ENCODE data around the gene CAPN13. TPM values are rescaled to one million over a fixed set of nuclear protein-coding genes. Genes with fewer than 3 reads are reported as not detected.

Gene CAPN13
- total RNA-seq, 1 experiment from 2014 or later = not detected

DNA sequence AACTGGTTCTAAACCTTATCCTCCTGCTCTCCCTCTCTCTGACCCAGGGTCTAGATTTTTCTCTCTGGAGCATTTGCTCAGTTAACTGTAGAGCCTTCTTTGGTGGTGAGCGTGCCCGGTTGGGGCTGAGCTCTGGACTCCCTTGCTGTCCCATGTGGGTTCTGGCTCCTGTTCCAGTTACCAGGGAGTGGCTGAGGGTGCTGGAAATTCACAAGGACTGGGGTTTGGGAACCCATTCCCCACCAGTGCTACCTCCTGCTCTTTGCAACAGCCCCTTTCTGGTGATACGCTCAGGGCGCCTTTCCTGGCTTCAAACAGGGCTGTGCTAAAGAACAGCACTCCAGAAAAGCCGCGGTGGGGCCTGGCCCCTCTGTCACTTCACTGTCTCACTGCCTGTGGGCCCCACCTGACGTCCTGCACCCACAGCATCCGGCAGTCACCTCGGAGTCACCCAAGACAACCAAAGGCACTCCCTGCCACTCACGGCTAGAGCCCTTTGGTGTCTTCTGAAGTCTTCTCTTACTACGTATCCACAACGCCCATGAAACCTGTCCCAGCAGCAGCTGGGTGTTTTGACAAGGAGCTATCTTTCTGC lies 41.3 kb downstream of the CAPN13 start:
- Histone ChIP-seq H3K9me2 (replicated peaks; ENCODE audit: insufficient read depth, low read length) (no peaks in the 10 kb centered on the region), H4K20me1 (ENCODE audit: insufficient read depth, low read depth, low read length) (no peaks in the 10 kb centered on the region; the same call in 1 of the 2 replicates), H3K9ac (ENCODE audit: low read length) (no peak overlapping the region), H3K9me3 (ENCODE audit: low read length) (no peaks in the 10 kb centered on the region), H3K36me3 (ENCODE audit: insufficient read depth, low read length) (no peaks in the 10 kb centered on the region), H3K4me2 (ENCODE audit: low read depth, low read length, poor library complexity, severe bottlenecking) (no peak overlapping the region), H3K27ac (ENCODE audit: low read length) (no peak overlapping the region), H3K79me2 (ENCODE audit: low read length) (no peaks in the 10 kb centered on the region), H2AFZ (ENCODE audit: low read length) (no peak overlapping the region), H3K27me3 (ENCODE audit: low read length) (no peaks in the 10 kb centered on the region), H3K4me3 (ENCODE audit: low read length) (no peak overlapping the region), H3K4me1 (ENCODE audit: low read length) (peaks cover 9% of the 10 kb centered on the region)
- DNase-seq = no peak

DNA sequence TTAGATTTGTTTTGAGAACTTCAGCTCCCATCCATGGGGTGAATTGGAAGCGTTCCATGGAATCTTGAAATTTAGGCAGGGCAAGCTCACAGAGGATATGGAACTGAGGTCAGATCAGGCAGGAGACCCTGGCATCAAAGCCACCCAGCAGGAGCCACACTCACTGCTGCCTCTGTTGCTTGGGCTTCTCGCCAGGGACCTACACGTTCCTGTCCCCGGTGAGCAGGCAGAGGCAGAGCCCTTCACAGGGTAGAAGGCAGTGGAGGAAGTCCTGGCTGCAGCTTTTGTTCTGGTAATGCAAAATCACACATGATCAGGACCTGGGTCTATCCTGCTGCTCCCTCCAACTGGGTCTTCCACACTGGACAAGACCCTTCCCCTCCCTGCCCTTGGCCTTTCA lies 42.1 kb downstream of the CAPN13 start:
- Histone ChIP-seq H3K79me2 (ENCODE audit: low read length) (no peaks in the 10 kb centered on the region), H3K9ac (ENCODE audit: low read length) (no peak overlapping the region), H3K9me2 (replicated peaks; ENCODE audit: insufficient read depth, low read length) (no peaks in the 10 kb centered on the region), H4K20me1 (ENCODE audit: insufficient read depth, low read depth, low read length) (no peaks in the 10 kb centered on the region; the same call in 1 of the 2 replicates), H3K27ac (ENCODE audit: low read length) (no peak overlapping the region), H2AFZ (ENCODE audit: low read length) (no peak overlapping the region), H3K4me1 (ENCODE audit: low read length) (peaks cover 9% of the 10 kb centered on the region), H3K9me3 (ENCODE audit: low read length) (no peaks in the 10 kb centered on the region), H3K36me3 (ENCODE audit: insufficient read depth, low read length) (no peaks in the 10 kb centered on the region), H3K4me2 (ENCODE audit: low read depth, low read length, poor library complexity, severe bottlenecking) (no peak overlapping the region), H3K4me3 (ENCODE audit: low read length) (no peak overlapping the region), H3K27me3 (ENCODE audit: low read length) (no peaks in the 10 kb centered on the region)
- no peak for DNase-seq

DNA sequence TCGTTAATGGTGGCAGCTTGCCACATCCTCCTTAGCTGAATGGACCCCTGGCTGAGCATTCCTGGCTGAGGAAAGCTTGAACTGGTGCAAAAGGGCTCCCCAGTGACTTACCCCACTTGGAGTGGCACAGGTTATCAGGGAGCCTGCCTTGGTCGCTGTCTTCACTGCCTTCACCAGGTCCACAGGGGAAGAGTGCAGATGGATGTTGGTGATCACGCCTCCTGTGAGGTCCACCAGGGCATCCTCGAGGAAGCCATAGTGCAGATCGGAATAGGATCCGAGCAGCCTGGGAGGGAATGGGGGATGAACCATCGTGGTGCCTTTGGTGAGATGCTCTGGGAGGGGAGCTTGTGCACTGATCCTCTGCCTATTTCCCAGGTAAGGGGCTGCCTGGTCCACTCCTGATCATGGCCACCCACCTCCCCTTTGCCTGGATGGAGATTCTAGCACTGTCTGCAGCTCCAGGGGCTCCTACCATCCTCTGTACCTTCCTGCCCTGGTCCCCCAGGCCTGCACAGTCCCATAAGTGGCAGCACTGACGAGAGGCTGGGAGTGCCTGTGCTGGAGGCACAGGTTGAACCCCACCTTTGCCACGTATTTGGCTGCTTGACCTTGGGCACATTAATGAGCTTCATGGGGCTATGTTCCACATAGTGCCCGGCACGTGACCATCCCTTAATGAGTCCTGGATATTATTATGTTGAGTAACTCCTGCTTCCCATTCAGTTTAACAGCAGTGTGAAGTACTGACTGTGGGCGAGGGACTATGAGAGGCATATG lies 43.0 kb downstream of the CAPN13 start:
- Histone ChIP-seq H3K27ac (ENCODE audit: low read length) (no peak overlapping the region), H3K9me2 (replicated peaks; ENCODE audit: insufficient read depth, low read length) (no peaks in the 10 kb centered on the region), H3K79me2 (ENCODE audit: low read length) (no peaks in the 10 kb centered on the region), H3K36me3 (ENCODE audit: insufficient read depth, low read length) (no peaks in the 10 kb centered on the region), H3K27me3 (ENCODE audit: low read length) (no peaks in the 10 kb centered on the region), H2AFZ (ENCODE audit: low read length) (no peak overlapping the region), H3K4me2 (ENCODE audit: low read depth, low read length, poor library complexity, severe bottlenecking) (no peak overlapping the region), H3K9ac (ENCODE audit: low read length) (no peak overlapping the region), H3K4me1 (ENCODE audit: low read length) (peaks cover 9% of the 10 kb centered on the region), H3K4me3 (ENCODE audit: low read length) (no peak overlapping the region), H3K9me3 (ENCODE audit: low read length) (no peaks in the 10 kb centered on the region), H4K20me1 (ENCODE audit: insufficient read depth, low read depth, low read length) (no peaks in the 10 kb centered on the region)
- no peak for DNase-seq

DNA sequence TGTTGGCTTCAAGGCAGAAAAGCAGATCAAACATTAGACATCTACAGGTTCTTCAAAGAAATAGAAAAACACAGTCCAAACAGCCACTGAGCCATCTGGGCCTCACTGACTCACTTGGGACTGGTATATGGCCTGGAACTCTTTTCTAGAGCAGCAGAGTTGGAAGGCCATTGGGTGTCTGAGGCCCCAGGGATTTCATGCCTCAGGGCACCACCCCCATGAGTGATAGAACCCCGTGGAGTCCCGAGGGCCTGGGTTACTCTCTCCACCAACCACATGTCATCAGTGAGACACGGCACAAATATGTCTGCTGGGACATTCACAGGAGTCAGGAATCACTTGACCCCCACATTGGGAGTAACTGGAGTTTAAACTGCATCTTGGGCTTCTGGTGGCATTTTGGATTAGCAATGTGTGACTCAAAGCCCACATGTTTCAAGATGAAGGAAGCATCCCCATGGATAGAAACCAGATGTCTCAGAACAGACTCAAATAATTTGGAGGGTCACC lies 44.0 kb downstream of the CAPN13 start:
- peaks cover 3% of the 10 kb centered on the region for H3K4me1 ChIP-seq (ENCODE audit: low read length)
- no peak overlapping the region for H3K4me3 ChIP-seq (ENCODE audit: low read length)
- no peak overlapping the region for H3K9ac ChIP-seq (ENCODE audit: low read length)
- no peak overlapping the region for H3K27ac ChIP-seq (ENCODE audit: low read length)
- no peak overlapping the region for H3K4me2 ChIP-seq (ENCODE audit: low read depth, low read length, poor library complexity, severe bottlenecking)
- H3K9me3 ChIP-seq (ENCODE audit: low read length) = no peaks in the 10 kb centered on the region
- no peaks in the 10 kb centered on the region for H3K27me3 ChIP-seq (ENCODE audit: low read length)
- no peaks in the 10 kb centered on the region for H3K79me2 ChIP-seq (ENCODE audit: low read length)
- no peaks in the 10 kb centered on the region for H3K9me2 ChIP-seq (replicated peaks; ENCODE audit: insufficient read depth, low read length)
- H4K20me1 ChIP-seq (ENCODE audit: insufficient read depth, low read depth, low read length) = no peaks in the 10 kb centered on the region
- H2AFZ ChIP-seq (ENCODE audit: low read length) = no peak overlapping the region
- H3K36me3 ChIP-seq (ENCODE audit: insufficient read depth, low read length) = no peaks in the 10 kb centered on the region
- DNase-seq = no peak

DNA sequence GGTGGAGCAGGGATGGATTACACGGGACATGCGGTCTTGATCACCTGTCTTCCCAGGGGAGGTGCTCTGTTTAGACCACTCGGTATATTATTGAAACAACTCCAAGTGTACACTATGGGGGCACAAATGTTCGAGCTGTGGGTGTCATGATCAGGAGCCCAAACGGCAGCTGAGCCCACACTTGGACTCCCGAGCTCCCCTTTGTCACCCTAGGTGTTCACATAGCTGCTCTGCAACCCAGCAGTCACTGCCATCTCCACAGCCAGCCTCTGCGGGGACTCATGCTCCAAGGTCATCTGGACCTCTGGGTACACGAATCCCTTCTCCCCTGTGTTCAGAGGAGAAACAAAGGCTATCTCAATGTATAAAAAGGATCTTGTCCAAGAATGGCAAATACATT lies 46.0 kb downstream of the CAPN13 start:
- Histone ChIP-seq H4K20me1 (ENCODE audit: insufficient read depth, low read depth, low read length) (no peaks in the 10 kb centered on the region), H3K36me3 (ENCODE audit: insufficient read depth, low read length) (no peaks in the 10 kb centered on the region), H3K27ac (ENCODE audit: low read length) (no peak overlapping the region), H3K79me2 (ENCODE audit: low read length) (no peaks in the 10 kb centered on the region), H3K4me1 (ENCODE audit: low read length) (no peaks in the 10 kb centered on the region), H3K27me3 (ENCODE audit: low read length) (no peaks in the 10 kb centered on the region), H3K9ac (ENCODE audit: low read length) (no peak overlapping the region), H3K9me3 (ENCODE audit: low read length) (no peaks in the 10 kb centered on the region), H3K4me3 (ENCODE audit: low read length) (no peak overlapping the region), H3K9me2 (replicated peaks; ENCODE audit: insufficient read depth, low read length) (no peaks in the 10 kb centered on the region), H3K4me2 (ENCODE audit: low read depth, low read length, poor library complexity, severe bottlenecking) (no peak overlapping the region), H2AFZ (ENCODE audit: low read length) (no peak overlapping the region)
- no peak for DNase-seq

DNA sequence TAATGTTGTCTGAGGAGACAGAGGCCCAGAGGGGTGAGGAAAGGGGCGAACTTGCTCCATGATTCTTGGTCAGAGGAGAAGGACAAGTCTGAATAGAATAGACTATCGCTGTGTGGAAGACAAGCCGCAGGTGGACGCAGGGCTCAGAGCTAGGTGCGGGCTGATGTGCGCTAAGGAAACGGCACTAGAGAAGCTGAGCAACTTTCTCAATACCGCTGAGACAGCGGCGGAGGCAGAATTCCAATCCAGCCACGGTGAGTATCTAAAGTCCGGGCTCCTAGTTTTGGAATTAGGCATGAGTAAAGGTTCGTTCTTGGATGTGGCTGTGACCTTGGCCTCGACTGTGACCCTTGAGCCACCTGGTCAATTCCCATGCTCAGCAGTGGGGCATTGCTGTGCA lies 47.8 kb downstream of the CAPN13 start:
- Histone ChIP-seq H3K79me2 (ENCODE audit: low read length) (no peaks in the 10 kb centered on the region), H3K36me3 (ENCODE audit: insufficient read depth, low read length) (no peaks in the 10 kb centered on the region), H2AFZ (ENCODE audit: low read length) (no peak overlapping the region), H3K4me1 (ENCODE audit: low read length) (no peaks in the 10 kb centered on the region), H3K9ac (ENCODE audit: low read length) (no peak overlapping the region), H3K27me3 (ENCODE audit: low read length) (no peaks in the 10 kb centered on the region), H3K4me3 (ENCODE audit: low read length) (no peak overlapping the region), H4K20me1 (ENCODE audit: insufficient read depth, low read depth, low read length) (no peaks in the 10 kb centered on the region), H3K9me3 (ENCODE audit: low read length) (no peaks in the 10 kb centered on the region), H3K4me2 (ENCODE audit: low read depth, low read length, poor library complexity, severe bottlenecking) (no peak overlapping the region), H3K9me2 (replicated peaks; ENCODE audit: insufficient read depth, low read length) (no peaks in the 10 kb centered on the region), H3K27ac (ENCODE audit: low read length) (no peak overlapping the region)
- DNase-seq = no peak

DNA sequence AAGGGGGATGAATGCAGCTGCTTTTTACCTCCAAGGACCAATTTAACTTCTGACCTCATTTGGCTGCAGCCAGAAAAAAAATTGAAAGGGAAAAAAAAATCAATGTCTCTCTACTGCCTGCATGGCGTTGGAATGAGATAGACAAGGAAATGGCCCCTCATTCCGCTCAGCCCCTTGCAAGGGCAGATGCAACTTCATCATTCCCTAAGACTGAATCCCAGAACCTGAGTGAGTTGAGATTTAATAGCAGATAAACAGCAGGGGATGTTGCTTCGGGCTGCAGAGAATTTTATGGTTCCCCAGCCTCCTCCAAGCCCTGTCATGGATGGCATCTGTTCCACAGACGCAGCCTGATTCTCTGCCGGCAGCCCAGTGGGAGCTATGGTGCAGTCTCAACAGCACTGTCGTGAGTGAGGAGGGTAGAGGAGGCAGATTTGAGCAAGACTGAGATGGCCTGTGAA lies 49.0 kb downstream of the CAPN13 start:
- no peak overlapping the region for H3K27ac ChIP-seq (ENCODE audit: low read length)
- no peak for DNase-seq

DNA sequence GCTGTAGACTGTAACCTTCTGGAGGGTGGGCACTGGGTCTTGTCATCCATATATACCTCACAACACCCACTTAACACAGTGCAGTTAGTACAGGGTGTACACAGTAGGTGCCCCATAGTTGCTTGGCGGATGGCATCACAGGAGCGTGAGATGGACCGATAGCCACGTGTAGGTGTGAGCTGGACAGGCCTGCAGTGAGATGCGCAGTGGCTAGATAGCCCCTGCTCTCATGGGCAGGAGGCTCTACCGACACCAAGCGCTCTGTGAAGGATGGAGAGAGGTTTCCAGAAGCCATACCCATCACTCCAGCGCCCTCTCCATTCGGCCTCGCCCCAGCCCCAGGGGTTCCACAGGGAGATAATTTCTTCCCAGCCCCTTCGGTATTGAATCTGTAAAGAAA lies 49.5 kb downstream of the CAPN13 start:
- no peak overlapping the region for H3K9ac ChIP-seq (ENCODE audit: low read length)
- no peaks in the 10 kb centered on the region for H3K9me3 ChIP-seq (ENCODE audit: low read length)
- no peaks in the 10 kb centered on the region for H4K20me1 ChIP-seq (ENCODE audit: insufficient read depth, low read depth, low read length)
- no peaks in the 10 kb centered on the region for H3K36me3 ChIP-seq (ENCODE audit: insufficient read depth, low read length)
- H3K27me3 ChIP-seq (ENCODE audit: low read length) = no peaks in the 10 kb centered on the region
- no peak overlapping the region for H3K4me3 ChIP-seq (ENCODE audit: low read length)
- H3K9me2 ChIP-seq (replicated peaks; ENCODE audit: insufficient read depth, low read length) = no peaks in the 10 kb centered on the region
- no peak overlapping the region for H3K27ac ChIP-seq (ENCODE audit: low read length)
- H3K4me1 ChIP-seq (ENCODE audit: low read length) = no peaks in the 10 kb centered on the region
- H3K79me2 ChIP-seq (ENCODE audit: low read length) = no peaks in the 10 kb centered on the region
- H2AFZ ChIP-seq (ENCODE audit: low read length) = no peak overlapping the region
- no peak for DNase-seq
- no peak overlapping the region for H3K4me2 ChIP-seq (ENCODE audit: low read depth, low read length, poor library complexity, severe bottlenecking)

More for the DNA sequence above, 49.0 kb downstream of the CAPN13 start:
- H3K4me3 ChIP-seq (ENCODE audit: low read length) = no peak overlapping the region
- no peak overlapping the region for H2AFZ ChIP-seq (ENCODE audit: low read length)
- no peak overlapping the region for H3K9ac ChIP-seq (ENCODE audit: low read length)
- no peaks in the 10 kb centered on the region for H3K79me2 ChIP-seq (ENCODE audit: low read length)
- no peaks in the 10 kb centered on the region for H4K20me1 ChIP-seq (ENCODE audit: insufficient read depth, low read depth, low read length)
- H3K4me2 ChIP-seq (ENCODE audit: low read depth, low read length, poor library complexity, severe bottlenecking) = no peak overlapping the region
- H3K4me1 ChIP-seq (ENCODE audit: low read length) = no peaks in the 10 kb centered on the region
- H3K36me3 ChIP-seq (ENCODE audit: insufficient read depth, low read length) = no peaks in the 10 kb centered on the region
- no peaks in the 10 kb centered on the region for H3K27me3 ChIP-seq (ENCODE audit: low read length)
- H3K9me3 ChIP-seq (ENCODE audit: low read length) = no peaks in the 10 kb centered on the region
- H3K9me2 ChIP-seq (replicated peaks; ENCODE audit: insufficient read depth, low read length) = no peaks in the 10 kb centered on the region
